ENCODE measurements around the gene GABRA5. TPM values are rescaled to one million over a fixed set of nuclear protein-coding genes. Genes with fewer than 3 reads are reported as not detected.

GABRA5 gene
- total and polyA plus RNA-seq, 9 donors: 0.33 TPM; not detected in 8

DNA sequence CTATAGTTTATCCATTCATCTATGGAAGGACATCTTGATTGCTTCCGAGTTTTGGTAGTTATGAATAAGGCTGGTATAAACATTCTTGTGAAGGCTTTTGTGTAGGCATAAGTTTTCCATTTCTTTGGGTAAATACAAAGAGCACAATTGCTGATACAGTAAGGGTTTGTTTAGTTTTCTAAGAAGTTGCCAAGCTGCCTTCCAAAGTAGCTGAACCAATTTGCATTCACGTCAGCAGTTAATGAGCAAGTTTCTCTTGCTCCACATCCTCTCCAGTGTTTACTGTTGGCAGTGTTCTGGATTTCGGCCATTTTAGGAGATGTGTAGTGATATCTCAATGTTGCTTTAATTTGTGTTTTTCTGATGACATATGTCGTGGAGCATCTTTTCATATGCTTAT lies 34.2 kb downstream of the GABRA5 start:
- Histone ChIP-seq H3K36me3 (no peaks in the 10 kb centered on the region), H3K27me3 (no peaks in the 10 kb centered on the region), H3K27ac (no peak overlapping the region), H3K4me1 (ENCODE audit: insufficient read depth) (no peaks in the 10 kb centered on the region), H3K9me3 (no peaks in the 10 kb centered on the region), H3K4me3 (no peak overlapping the region)
- DNase-seq: no peak
- no peak for TF ChIP-seq POLR2A (IDR thresholded peaks at IDR 0.05)
- TF ChIP-seq EP300 (IDR thresholded peaks at IDR 0.05): no peak
- TF ChIP-seq, protein P1, sequence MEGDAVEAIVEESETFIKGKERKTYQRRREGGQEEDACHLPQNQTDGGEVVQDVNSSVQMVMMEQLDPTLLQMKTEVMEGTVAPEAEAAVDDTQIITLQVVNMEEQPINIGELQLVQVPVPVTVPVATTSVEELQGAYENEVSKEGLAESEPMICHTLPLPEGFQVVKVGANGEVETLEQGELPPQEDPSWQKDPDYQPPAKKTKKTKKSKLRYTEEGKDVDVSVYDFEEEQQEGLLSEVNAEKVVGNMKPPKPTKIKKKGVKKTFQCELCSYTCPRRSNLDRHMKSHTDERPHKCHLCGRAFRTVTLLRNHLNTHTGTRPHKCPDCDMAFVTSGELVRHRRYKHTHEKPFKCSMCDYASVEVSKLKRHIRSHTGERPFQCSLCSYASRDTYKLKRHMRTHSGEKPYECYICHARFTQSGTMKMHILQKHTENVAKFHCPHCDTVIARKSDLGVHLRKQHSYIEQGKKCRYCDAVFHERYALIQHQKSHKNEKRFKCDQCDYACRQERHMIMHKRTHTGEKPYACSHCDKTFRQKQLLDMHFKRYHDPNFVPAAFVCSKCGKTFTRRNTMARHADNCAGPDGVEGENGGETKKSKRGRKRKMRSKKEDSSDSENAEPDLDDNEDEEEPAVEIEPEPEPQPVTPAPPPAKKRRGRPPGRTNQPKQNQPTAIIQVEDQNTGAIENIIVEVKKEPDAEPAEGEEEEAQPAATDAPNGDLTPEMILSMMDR (IDR thresholded peaks at IDR 0.05): no peak
- intact Hi-C loops (cut with DNase I): no loop called here
- 66 to 81% (median 69%) methylated on average over 4 of the region's 4 CpGs for WGBS, 3 donors

- Histone ChIP-seq H3K9me3 (no peaks in the 10 kb centered on the region), H3K4me1 (ENCODE audit: insufficient read depth) (no peaks in the 10 kb centered on the region), H3K27ac (no peak overlapping the region), H3K27me3 (no peaks in the 10 kb centered on the region), H3K36me3 (no peaks in the 10 kb centered on the region), H3K4me3 (no peak overlapping the region)
- intact Hi-C loops (cut with DNase I): no loop called here
- DNase-seq: no peak
- 45 to 73% (median 49%) methylated on average over 4 of the region's 4 CpGs for WGBS, 3 donors
- TF ChIP-seq POLR2A (IDR thresholded peaks at IDR 0.05) (no peak), EP300 (IDR thresholded peaks at IDR 0.05) (no peak)
- TF ChIP-seq, protein P1 (IDR thresholded peaks at IDR 0.05): no peak
Observed at GRCh38 chr15:26910715-26911114, 43.9 kb downstream of the GABRA5 start.

- DNase-seq: no peak
- Histone ChIP-seq H3K4me3 (no peak overlapping the region), H3K27me3 (no peaks in the 10 kb centered on the region), H3K9me3 (no peaks in the 10 kb centered on the region), H3K36me3 (no peaks in the 10 kb centered on the region), H3K27ac (no peak overlapping the region), H3K4me1 (ENCODE audit: insufficient read depth) (no peaks in the 10 kb centered on the region)
- TF ChIP-seq EP300 (IDR thresholded peaks at IDR 0.05) (no peak), POLR2A (IDR thresholded peaks at IDR 0.05) (no peak)
- TF ChIP-seq, protein P1 (IDR thresholded peaks at IDR 0.05): no peak
- intact Hi-C loops (cut with DNase I): no loop called here
- 56 to 82% (median 67%) methylated on average over 1 of the region's 1 CpG for WGBS, 3 donors
Observed at GRCh38 chr15:26921433-26921832, 54.6 kb downstream of the GABRA5 start.

DNA sequence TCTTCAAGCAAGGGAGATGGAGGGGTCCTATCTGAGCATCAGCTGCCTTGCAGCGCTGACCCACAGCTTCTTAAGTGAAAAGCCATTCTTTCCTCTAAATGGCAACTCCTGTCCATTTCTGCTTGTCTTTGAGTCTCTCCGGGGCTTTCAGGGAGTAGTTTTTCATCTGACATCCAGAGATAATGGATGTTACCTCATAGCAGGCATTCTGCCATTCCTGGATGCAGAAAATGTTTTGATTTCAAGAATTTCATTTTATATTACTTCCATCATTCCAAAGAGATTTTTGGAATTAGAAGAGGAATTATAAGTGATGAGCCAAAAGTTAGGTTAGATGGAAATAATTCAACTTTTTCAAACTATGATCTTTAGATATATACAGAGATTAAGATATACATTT lies 59.2 kb downstream of the GABRA5 start:
- no peaks in the 10 kb centered on the region for H3K9me3 ChIP-seq
- no peak overlapping the region for H3K27ac ChIP-seq
- H3K4me1 ChIP-seq (ENCODE audit: insufficient read depth): no peaks in the 10 kb centered on the region
- intact Hi-C loops (cut with DNase I): no loop called here
- H3K36me3 ChIP-seq: no peaks in the 10 kb centered on the region
- H3K27me3 ChIP-seq: no peaks in the 10 kb centered on the region
- TF ChIP-seq EP300 (IDR thresholded peaks at IDR 0.05) (no peak), POLR2A (IDR thresholded peaks at IDR 0.05) (no peak)
- TF ChIP-seq, protein P1 (IDR thresholded peaks at IDR 0.05): no peak
- H3K4me3 ChIP-seq: no peak overlapping the region
- no peak for DNase-seq
- WGBS, 3 donors: 35 to 50% (median 49%) methylated on average over 2 of the region's 2 CpGs

GRCh38 chr15:26928051-26928450 lies 61.2 kb downstream of the GABRA5 start:
- 61 to 68% (median 65%) methylated on average over 8 of the region's 8 CpGs for WGBS, 3 donors
- intact Hi-C loops (cut with DNase I): no loop called here
- TF ChIP-seq POLR2A (IDR thresholded peaks at IDR 0.05) (no peak), EP300 (IDR thresholded peaks at IDR 0.05) (no peak)
- TF ChIP-seq, protein P1 (IDR thresholded peaks at IDR 0.05): no peak

More at GRCh38 chr15:26928051-26928450, 61.2 kb downstream of the GABRA5 start:
- H3K9me3 ChIP-seq: no peaks in the 10 kb centered on the region
- H3K4me1 ChIP-seq (ENCODE audit: insufficient read depth): no peaks in the 10 kb centered on the region
- H3K36me3 ChIP-seq: no peaks in the 10 kb centered on the region
- DNase-seq: no peak
- H3K27ac ChIP-seq: no peak overlapping the region
- no peaks in the 10 kb centered on the region for H3K27me3 ChIP-seq
- H3K4me3 ChIP-seq: no peak overlapping the region

Data from ovary (tissue), 9 donors.